GM23338 (cell line): ENCODE results near the gene ADGRG1. TPM values are rescaled to one million over a fixed set of nuclear protein-coding genes. Genes with fewer than 3 reads are reported as not detected.

Source experiments
- ATAC-seq: fragments of 200-7000 bp; cut with Tn5 transposase; 3 replicates; pipeline ENCODE4 v1.9.1; 2020
- DNase-seq: peaks from one replicate; pipeline ENCODE4 v3.0.0-alpha.2; 2015; ENCODE audit warnings: low spot score
- H2AFZ ChIP-seq: fragments of 200-600 bp; sonication (generic); 2 replicates; pipeline ENCODE4 v1.8.0; 2016; ENCODE audit warnings: antibody characterized with exemption, mild to moderate bottlenecking, moderate library complexity
- H3F3A ChIP-seq: fragments of 200-600 bp; sonication (generic); replicated peaks from 2 replicates; pipeline ENCODE4 v1.8.0; 2017; ENCODE audit warnings: antibody characterized with exemption, mixed run types, low read depth
- H3K27ac ChIP-seq: fragments of 200-600 bp; sonication (generic); 2 replicates; pipeline ENCODE4 v1.6.1; 2016; ENCODE audit warnings: low read depth
- H3K27me3 ChIP-seq: fragments of 200-600 bp; sonication (generic); 2 replicates; pipeline ENCODE4 v1.8.0; 2016; ENCODE audit warnings: mild to moderate bottlenecking, mixed run types, moderate library complexity; ENCODE audit not compliant: insufficient read depth
- H3K36me3 ChIP-seq: fragments of 200-600 bp; sonication (generic); 2 replicates; pipeline ENCODE4 v1.8.0; 2016; ENCODE audit warnings: mild to moderate bottlenecking; ENCODE audit not compliant: insufficient read depth
- H3K4me1 ChIP-seq: fragments of 200-600 bp; sonication (generic); 2 replicates; pipeline ENCODE4 v1.8.0; 2016; ENCODE audit warnings: mild to moderate bottlenecking, moderate library complexity; ENCODE audit not compliant: insufficient read depth
- H3K4me2 ChIP-seq: fragments of 200-600 bp; sonication (generic); 2 replicates; pipeline ENCODE4 v1.7.1; 2017; ENCODE audit warnings: mixed run types
- H3K4me3 ChIP-seq: fragments of 200-600 bp; sonication (generic); 2 replicates; pipeline ENCODE4 v1.6.1; 2016; ENCODE audit warnings: mixed run types
- H3K79me2 ChIP-seq: fragments of 200-600 bp; sonication (generic); replicated peaks from 2 replicates; pipeline ENCODE4 v1.8.0; 2017; ENCODE audit warnings: mild to moderate bottlenecking; ENCODE audit not compliant: insufficient read depth
- H3K9me2 ChIP-seq: fragments of 200-600 bp; sonication (generic); 2 replicates; pipeline ENCODE4 v1.8.0; 2017; ENCODE audit not compliant: insufficient read depth
- H4K20me1 ChIP-seq: fragments of 200-600 bp; sonication (generic); replicated peaks from 2 replicates; pipeline ENCODE4 v1.8.0; 2017; ENCODE audit warnings: mild to moderate bottlenecking; ENCODE audit not compliant: insufficient read depth
- H3K27ac Mint-ChIP-seq: 2 replicates; pipeline ENCODE4 v1.8.0; 2020; ENCODE audit warnings: inconsistent platforms, mild to moderate bottlenecking, moderate library complexity, mixed read lengths
- H3K27me3 Mint-ChIP-seq: 3 replicates; pipeline ENCODE4 v1.8.0; 2022; ENCODE audit warnings: low read depth, mild to moderate bottlenecking, moderate library complexity, mixed read lengths, inconsistent platforms; ENCODE audit not compliant: insufficient read depth, poor library complexity
- H3K36me3 Mint-ChIP-seq: 3 replicates; pipeline ENCODE4 v1.8.0; 2021; ENCODE audit warnings: low read depth, mild to moderate bottlenecking, inconsistent platforms, moderate library complexity, mixed read lengths
- H3K4me1 Mint-ChIP-seq: 3 replicates; pipeline ENCODE4 v1.8.0; 2020; ENCODE audit warnings: mild to moderate bottlenecking, inconsistent platforms, mixed read lengths
- H3K4me3 Mint-ChIP-seq: 3 replicates; pipeline ENCODE4 v1.8.0; 2021; ENCODE audit warnings: moderate library complexity, mild to moderate bottlenecking, inconsistent platforms, mixed read lengths
- H3K9me3 Mint-ChIP-seq: 3 replicates; pipeline ENCODE4 v1.8.0; 2020; ENCODE audit warnings: moderate library complexity, mild to moderate bottlenecking, inconsistent platforms, mixed read lengths
- CREB1 ChIP-seq: fragments of 250-450 bp; sonication (Bioruptor Pico); IDR thresholded peaks from 2 replicates; pipeline ENCODE4 v1.5.0; 2020; ENCODE audit warnings: low read depth, mild to moderate bottlenecking, moderate library complexity
- EZH2 ChIP-seq: fragments of 200-600 bp; sonication (generic); IDR thresholded peaks from one replicate; pipeline ENCODE4 v1.8.0; 2017; ENCODE audit warnings: antibody characterized with exemption, mild to moderate bottlenecking, low read depth; ENCODE audit not compliant: unreplicated experiment
- EZH2phosphoT487 ChIP-seq: fragments of 200-600 bp; sonication (generic); IDR thresholded peaks from one replicate; pipeline ENCODE4 v1.8.1; 2018; ENCODE audit warnings: antibody characterized with exemption; ENCODE audit not compliant: unreplicated experiment
- NANOG ChIP-seq: IDR thresholded peaks from 2 replicates; pipeline ENCODE4 v1.6.1; 2016; ENCODE audit warnings: antibody characterized with exemption, borderline replicate concordance
- STAT1 ChIP-seq: IDR thresholded peaks from one replicate; pipeline ENCODE4 v1.6.1; 2016; ENCODE audit warnings: antibody characterized with exemption; ENCODE audit not compliant: unreplicated experiment
- ZNF114 ChIP-seq: fragments of 250-450 bp; sonication (Bioruptor Pico); IDR thresholded peaks from 2 replicates; pipeline ENCODE4 v1.5.0; 2020; ENCODE audit warnings: mild to moderate bottlenecking, moderate library complexity
- ZNF331 ChIP-seq: fragments of 250-450 bp; sonication (Bioruptor Pico); IDR thresholded peaks from 2 replicates; pipeline ENCODE4 v1.5.0; 2020; ENCODE audit warnings: low read depth, mild to moderate bottlenecking, moderate library complexity
- polyA plus RNA-seq: library from polyadenylated mRNA; unstranded; fragments of >200 nt; fragmentation: Nextera tagmentation; extraction: Ambion mirVana; gene quantifications from 2 replicates; pipeline ENCODE4 v1.2.1, GENCODE V29; 2016
- total RNA-seq: library from RNA; depleted of rRNA; stranded (reverse); fragments of >200 nt; shearing (Covaris generic); gene quantifications from 2 replicates; pipeline ENCODE4 v1.2.3, GENCODE V29; 2014
- TF ChIP-seq, protein P1 (sequence below): fragments of 250-450 bp; sonication (Bioruptor Pico); IDR thresholded peaks from 2 replicates; pipeline ENCODE4 v1.5.0; 2020; ENCODE audit warnings: mild to moderate bottlenecking, moderate library complexity
- TF ChIP-seq, protein P2 (sequence below): IDR thresholded peaks from 2 replicates; pipeline ENCODE4 v1.6.1; 2016; ENCODE audit warnings: antibody characterized with exemption
- TF ChIP-seq, protein P3 (sequence below): IDR thresholded peaks from one replicate; pipeline ENCODE4 v1.6.1; 2018; ENCODE audit warnings: antibody characterized with exemption; ENCODE audit not compliant: unreplicated experiment
- TF ChIP-seq, protein P4 (sequence below), 2 experiments: fragments of 200-600 bp in 1 of 2; sonication (generic) in 1 of 2; conservative IDR thresholded peaks; 2 replicates each; pipeline versions ENCODE4 v1.5.1 to v1.6.1; 2016 to 2017; ENCODE audit warnings: antibody characterized with exemption in 2 of 2, low read depth in 2 of 2, mild to moderate bottlenecking in 2 of 2, moderate library complexity in 1 of 2

ADGRG1 gene
- total and polyA plus RNA-seq, 2 experiments from 2014 or later: 0.14 to 0.47 TPM

DNA sequence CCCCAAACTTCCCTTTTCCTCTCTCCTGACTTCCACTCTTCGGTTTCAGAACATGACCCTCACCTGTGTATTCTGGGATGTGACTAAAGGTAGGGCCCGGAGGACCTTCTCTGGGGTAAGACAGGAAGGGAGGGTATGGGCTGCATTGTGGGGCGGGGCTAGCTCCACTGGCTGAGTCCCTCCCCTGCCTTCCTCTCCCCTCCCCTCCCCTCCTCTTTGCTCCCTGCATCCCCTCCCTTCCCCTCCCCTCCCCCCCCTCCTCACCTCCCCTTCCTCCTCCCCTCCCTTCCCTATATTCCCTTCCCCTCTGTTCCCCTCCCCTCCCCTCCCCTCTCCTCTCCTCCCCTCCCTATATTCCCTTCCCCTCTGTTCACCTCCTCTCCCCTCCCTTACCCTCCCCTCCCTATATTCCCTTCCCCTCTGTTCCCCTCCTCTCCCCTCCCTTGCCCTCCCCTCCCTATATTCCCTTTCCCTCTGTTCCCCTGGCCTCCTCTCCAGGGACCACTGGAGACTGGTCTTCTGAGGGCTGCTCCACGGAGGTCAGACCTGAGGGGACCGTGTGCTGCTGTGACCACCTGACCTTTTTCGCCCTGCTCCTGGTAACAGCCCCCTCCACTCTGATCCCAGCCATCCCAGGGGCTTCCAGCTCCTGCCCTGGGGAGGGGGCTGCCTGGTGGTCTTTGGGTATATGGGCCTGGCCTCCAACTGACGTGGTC, 51.5 kb downstream of the ADGRG1 start:
- no peak overlapping the region for H3K27ac Mint-ChIP-seq
- Histone ChIP-seq H3K79me2 (no peaks in the 10 kb centered on the region), H3K4me2 (no peak overlapping the region), H3K9me2 (no peaks in the 10 kb centered on the region), H2AFZ (no peak overlapping the region), H3K4me1 (peaks cover 13% of the 10 kb centered on the region), H3K27me3 (no peaks in the 10 kb centered on the region), H3F3A (no peaks in the 10 kb centered on the region), H3K36me3 (no peaks in the 10 kb centered on the region), H3K4me3 (no peak overlapping the region), H3K27ac (no peak overlapping the region), H4K20me1 (no peaks in the 10 kb centered on the region)
- no peaks in the 10 kb centered on the region; the same call in 2 of the 3 replicates for H3K9me3 Mint-ChIP-seq
- TF ChIP-seq EZH2phosphoT487: no peak
- TF ChIP-seq STAT1: no peak
- no peak for TF ChIP-seq ZNF331
- TF ChIP-seq CREB1 (CRISPR knock-in tag): no peak
- TF ChIP-seq, protein P1, sequence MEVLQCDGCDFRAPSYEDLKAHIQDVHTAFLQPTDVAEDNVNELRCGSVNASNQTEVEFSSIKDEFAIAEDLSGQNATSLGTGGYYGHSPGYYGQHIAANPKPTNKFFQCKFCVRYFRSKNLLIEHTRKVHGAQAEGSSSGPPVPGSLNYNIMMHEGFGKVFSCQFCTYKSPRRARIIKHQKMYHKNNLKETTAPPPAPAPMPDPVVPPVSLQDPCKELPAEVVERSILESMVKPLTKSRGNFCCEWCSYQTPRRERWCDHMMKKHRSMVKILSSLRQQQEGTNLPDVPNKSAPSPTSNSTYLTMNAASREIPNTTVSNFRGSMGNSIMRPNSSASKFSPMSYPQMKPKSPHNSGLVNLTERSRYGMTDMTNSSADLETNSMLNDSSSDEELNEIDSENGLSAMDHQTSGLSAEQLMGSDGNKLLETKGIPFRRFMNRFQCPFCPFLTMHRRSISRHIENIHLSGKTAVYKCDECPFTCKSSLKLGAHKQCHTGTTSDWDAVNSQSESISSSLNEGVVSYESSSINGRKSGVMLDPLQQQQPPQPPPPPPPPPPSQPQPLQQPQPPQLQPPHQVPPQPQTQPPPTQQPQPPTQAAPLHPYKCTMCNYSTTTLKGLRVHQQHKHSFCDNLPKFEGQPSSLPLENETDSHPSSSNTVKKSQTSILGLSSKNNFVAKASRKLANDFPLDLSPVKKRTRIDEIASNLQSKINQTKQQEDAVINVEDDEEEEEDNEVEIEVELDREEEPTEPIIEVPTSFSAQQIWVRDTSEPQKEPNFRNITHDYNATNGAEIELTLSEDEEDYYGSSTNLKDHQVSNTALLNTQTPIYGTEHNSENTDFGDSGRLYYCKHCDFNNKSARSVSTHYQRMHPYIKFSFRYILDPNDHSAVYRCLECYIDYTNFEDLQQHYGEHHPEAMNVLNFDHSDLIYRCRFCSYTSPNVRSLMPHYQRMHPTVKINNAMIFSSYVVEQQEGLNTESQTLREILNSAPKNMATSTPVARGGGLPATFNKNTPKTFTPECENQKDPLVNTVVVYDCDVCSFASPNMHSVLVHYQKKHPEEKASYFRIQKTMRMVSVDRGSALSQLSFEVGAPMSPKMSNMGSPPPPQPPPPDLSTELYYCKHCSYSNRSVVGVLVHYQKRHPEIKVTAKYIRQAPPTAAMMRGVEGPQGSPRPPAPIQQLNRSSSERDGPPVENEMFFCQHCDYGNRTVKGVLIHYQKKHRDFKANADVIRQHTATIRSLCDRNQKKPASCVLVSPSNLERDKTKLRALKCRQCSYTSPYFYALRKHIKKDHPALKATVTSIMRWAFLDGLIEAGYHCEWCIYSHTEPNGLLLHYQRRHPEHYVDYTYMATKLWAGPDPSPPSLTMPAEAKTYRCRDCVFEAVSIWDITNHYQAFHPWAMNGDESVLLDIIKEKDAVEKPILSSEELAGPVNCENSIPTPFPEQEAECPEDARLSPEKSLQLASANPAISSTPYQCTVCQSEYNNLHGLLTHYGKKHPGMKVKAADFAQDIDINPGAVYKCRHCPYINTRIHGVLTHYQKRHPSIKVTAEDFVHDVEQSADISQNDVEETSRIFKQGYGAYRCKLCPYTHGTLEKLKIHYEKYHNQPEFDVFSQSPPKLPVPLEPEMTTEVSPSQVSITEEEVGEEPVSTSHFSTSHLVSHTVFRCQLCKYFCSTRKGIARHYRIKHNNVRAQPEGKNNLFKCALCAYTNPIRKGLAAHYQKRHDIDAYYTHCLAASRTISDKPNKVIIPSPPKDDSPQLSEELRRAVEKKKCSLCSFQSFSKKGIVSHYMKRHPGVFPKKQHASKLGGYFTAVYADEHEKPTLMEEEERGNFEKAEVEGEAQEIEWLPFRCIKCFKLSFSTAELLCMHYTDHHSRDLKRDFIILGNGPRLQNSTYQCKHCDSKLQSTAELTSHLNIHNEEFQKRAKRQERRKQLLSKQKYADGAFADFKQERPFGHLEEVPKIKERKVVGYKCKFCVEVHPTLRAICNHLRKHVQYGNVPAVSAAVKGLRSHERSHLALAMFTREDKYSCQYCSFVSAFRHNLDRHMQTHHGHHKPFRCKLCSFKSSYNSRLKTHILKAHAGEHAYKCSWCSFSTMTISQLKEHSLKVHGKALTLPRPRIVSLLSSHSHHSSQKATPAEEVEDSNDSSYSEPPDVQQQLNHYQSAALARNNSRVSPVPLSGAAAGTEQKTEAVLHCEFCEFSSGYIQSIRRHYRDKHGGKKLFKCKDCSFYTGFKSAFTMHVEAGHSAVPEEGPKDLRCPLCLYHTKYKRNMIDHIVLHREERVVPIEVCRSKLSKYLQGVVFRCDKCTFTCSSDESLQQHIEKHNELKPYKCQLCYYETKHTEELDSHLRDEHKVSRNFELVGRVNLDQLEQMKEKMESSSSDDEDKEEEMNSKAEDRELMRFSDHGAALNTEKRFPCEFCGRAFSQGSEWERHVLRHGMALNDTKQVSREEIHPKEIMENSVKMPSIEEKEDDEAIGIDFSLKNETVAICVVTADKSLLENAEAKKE (CRISPR knock-in tag): no peak
- TF ChIP-seq, protein P2, sequence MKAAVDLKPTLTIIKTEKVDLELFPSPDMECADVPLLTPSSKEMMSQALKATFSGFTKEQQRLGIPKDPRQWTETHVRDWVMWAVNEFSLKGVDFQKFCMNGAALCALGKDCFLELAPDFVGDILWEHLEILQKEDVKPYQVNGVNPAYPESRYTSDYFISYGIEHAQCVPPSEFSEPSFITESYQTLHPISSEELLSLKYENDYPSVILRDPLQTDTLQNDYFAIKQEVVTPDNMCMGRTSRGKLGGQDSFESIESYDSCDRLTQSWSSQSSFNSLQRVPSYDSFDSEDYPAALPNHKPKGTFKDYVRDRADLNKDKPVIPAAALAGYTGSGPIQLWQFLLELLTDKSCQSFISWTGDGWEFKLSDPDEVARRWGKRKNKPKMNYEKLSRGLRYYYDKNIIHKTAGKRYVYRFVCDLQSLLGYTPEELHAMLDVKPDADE: no peak
- no peak for TF ChIP-seq ZNF114
- no peak for TF ChIP-seq NANOG
- TF ChIP-seq, protein P3, sequence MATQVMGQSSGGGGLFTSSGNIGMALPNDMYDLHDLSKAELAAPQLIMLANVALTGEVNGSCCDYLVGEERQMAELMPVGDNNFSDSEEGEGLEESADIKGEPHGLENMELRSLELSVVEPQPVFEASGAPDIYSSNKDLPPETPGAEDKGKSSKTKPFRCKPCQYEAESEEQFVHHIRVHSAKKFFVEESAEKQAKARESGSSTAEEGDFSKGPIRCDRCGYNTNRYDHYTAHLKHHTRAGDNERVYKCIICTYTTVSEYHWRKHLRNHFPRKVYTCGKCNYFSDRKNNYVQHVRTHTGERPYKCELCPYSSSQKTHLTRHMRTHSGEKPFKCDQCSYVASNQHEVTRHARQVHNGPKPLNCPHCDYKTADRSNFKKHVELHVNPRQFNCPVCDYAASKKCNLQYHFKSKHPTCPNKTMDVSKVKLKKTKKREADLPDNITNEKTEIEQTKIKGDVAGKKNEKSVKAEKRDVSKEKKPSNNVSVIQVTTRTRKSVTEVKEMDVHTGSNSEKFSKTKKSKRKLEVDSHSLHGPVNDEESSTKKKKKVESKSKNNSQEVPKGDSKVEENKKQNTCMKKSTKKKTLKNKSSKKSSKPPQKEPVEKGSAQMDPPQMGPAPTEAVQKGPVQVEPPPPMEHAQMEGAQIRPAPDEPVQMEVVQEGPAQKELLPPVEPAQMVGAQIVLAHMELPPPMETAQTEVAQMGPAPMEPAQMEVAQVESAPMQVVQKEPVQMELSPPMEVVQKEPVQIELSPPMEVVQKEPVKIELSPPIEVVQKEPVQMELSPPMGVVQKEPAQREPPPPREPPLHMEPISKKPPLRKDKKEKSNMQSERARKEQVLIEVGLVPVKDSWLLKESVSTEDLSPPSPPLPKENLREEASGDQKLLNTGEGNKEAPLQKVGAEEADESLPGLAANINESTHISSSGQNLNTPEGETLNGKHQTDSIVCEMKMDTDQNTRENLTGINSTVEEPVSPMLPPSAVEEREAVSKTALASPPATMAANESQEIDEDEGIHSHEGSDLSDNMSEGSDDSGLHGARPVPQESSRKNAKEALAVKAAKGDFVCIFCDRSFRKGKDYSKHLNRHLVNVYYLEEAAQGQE: no peak
- TF ChIP-seq EZH2: no peak
- TF ChIP-seq, protein P4, sequence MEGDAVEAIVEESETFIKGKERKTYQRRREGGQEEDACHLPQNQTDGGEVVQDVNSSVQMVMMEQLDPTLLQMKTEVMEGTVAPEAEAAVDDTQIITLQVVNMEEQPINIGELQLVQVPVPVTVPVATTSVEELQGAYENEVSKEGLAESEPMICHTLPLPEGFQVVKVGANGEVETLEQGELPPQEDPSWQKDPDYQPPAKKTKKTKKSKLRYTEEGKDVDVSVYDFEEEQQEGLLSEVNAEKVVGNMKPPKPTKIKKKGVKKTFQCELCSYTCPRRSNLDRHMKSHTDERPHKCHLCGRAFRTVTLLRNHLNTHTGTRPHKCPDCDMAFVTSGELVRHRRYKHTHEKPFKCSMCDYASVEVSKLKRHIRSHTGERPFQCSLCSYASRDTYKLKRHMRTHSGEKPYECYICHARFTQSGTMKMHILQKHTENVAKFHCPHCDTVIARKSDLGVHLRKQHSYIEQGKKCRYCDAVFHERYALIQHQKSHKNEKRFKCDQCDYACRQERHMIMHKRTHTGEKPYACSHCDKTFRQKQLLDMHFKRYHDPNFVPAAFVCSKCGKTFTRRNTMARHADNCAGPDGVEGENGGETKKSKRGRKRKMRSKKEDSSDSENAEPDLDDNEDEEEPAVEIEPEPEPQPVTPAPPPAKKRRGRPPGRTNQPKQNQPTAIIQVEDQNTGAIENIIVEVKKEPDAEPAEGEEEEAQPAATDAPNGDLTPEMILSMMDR (conservative IDR thresholded peaks at IDR 0.05; ENCODE audit: low read depth in 2 of 2): no peak
- H3K4me1 Mint-ChIP-seq: peaks cover 35% of the 10 kb centered on the region
- DNase-seq (peak; percentile 31), ATAC-seq (peak; percentile 29)
- no peaks in the 10 kb centered on the region for H3K36me3 Mint-ChIP-seq
- peaks cover 5% of the 10 kb centered on the region for H3K27me3 Mint-ChIP-seq
- no peak overlapping the region for H3K4me3 Mint-ChIP-seq
